Measurements from ENCODE around the gene ZNF839.

DNA sequence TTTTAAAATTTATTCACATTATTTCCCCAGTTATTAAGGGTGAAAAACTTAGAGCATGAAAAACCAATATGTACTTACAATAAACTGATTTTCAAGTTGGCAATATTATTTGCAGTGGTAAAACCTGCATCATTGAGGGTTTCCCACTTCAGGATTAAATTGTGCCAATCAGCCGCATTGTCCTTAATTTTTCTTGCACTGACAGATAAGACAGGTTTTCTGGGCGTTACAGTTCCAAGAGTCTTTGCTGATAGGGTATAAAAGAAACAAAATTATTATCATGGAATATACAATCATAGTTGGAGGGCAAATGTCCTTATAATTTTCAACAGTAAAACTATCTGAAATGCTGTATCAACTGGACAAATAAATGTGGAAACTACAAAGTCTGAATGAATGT lies 39.8 kb downstream of the ZNF839 start:
- TF ChIP-seq, protein P1, sequence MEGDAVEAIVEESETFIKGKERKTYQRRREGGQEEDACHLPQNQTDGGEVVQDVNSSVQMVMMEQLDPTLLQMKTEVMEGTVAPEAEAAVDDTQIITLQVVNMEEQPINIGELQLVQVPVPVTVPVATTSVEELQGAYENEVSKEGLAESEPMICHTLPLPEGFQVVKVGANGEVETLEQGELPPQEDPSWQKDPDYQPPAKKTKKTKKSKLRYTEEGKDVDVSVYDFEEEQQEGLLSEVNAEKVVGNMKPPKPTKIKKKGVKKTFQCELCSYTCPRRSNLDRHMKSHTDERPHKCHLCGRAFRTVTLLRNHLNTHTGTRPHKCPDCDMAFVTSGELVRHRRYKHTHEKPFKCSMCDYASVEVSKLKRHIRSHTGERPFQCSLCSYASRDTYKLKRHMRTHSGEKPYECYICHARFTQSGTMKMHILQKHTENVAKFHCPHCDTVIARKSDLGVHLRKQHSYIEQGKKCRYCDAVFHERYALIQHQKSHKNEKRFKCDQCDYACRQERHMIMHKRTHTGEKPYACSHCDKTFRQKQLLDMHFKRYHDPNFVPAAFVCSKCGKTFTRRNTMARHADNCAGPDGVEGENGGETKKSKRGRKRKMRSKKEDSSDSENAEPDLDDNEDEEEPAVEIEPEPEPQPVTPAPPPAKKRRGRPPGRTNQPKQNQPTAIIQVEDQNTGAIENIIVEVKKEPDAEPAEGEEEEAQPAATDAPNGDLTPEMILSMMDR (IDR thresholded peaks at IDR 0.05) = no peak
- no peak for TF ChIP-seq POLR2AphosphoS5 (IDR thresholded peaks at IDR 0.05)

Measured in breast epithelium (tissue), 3 donors.